ENCODE results near the gene RENBP.

GRCh38 chrX:153974726-153975286, 30.4 kb upstream of the RENBP start:
- TF ChIP-seq CTCF (conservative IDR thresholded peaks at IDR 0.05) (no peak), ZFX (IDR thresholded peaks at IDR 0.05) (no peak)
